ENCODE measurements around the gene UBASH3A. TPM values are rescaled to one million over a fixed set of nuclear protein-coding genes. Genes with fewer than 3 reads are reported as not detected.

Gene UBASH3A
- polyA plus RNA-seq, 6 donors from 2014 or later = 0.16 to 0.32 TPM; not detected in 4

DNA sequence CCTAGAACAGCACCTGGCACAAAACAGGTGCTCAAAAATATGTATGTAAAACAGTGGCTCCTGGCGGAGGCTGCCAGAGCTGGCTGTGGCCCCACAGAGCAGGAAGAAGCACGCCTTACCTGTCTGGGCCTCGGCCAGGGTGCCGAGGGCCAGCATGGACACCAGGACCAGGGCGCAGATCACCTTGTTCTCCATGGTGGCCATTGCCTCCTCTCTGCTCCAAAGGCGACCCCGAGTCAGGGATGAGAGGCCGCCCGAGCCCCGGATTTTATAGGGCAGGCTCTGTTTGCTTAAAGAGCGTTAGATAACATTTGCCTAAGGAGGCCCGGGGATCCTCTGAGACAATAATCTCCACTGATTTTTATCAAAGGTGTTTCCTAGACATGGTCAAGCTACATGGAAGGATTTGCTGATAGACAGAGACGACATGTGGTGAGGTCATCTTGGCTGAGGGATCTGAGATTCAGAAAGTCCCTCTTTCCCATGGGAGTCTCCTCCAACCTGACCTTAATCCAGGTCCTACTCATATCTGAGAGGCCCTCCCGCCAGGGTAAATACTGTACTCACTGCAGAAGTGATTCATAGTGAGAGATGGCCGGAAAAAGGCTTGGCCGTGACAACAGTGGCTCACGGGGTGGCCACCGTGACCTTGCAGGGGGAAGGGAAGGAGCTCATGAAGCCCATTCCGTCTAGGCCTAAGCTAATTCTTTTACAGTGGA is 37.3 kb upstream of the UBASH3A start, which contains the start of gene TFF1:
Gene TFF1 (minus strand): TSS at position 244 of the 719 bp plus-strand sequence. CDS start 40 bp downstream, at position 204.
- no peaks in the 10 kb centered on the region for H3K4me1 Mint-ChIP-seq
- ATAC-seq (ENCODE audit: low read depth in 2 of 2) (no peak), DNase-seq (no peak)
- H3K4me3 Mint-ChIP-seq = peak within 1 kb of the TSS in 1 of 8 donors; percentile 65
- no peak within 1 kb of the TSS for H3K27ac Mint-ChIP-seq
- no peaks in the 10 kb centered on the region for H3K9me3 Mint-ChIP-seq
- no peaks in the 10 kb centered on the region for H3K36me3 Mint-ChIP-seq
- peaks cover 21 to 39% (median 39%) of the 10 kb centered on the region in 3 donors for H3K27me3 Mint-ChIP-seq

GRCh38 chr21:42367367-42368165 is 36.1 kb upstream of the UBASH3A start:
- H3K36me3 Mint-ChIP-seq = no peaks in the 10 kb centered on the region
- ATAC-seq (ENCODE audit: low read depth in 2 of 2) (no peak), DNase-seq (no peak)
- H3K27ac Mint-ChIP-seq = no peak overlapping the region
- no peaks in the 10 kb centered on the region for H3K9me3 Mint-ChIP-seq
- H3K4me1 Mint-ChIP-seq = no peaks in the 10 kb centered on the region
- peaks cover 21 to 37% (median 35%) of the 10 kb centered on the region in 3 donors for H3K27me3 Mint-ChIP-seq
- peak overlapping the region in 1 of 8 donors; percentile 65 for H3K4me3 Mint-ChIP-seq

DNA sequence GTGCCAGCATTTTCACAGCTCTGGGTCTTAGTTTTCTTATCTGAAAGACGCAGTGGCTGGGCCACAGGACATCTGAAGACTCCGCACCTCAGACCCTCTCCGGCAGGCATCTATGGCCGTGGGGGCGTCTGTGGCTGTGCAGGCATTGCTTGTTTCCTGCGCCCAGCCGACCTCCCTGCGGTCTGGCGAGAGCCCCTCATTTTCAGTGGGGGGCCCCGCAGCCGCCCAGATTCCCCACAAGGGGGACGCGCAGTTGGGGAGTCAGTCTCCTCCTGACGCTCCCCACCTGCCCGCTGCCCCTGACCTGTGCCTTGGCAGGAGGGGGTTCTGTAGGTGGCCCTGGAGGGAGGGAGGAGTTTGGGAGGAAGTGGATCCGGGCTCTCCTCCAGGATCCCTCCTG is 33.9 kb upstream of the UBASH3A start:
- Mint-ChIP-seq H3K27me3 (peaks cover 10 to 34% (median 24%) of the 10 kb centered on the region in 3 donors), H3K4me1 (no peaks in the 10 kb centered on the region), H3K36me3 (no peaks in the 10 kb centered on the region), H3K4me3 (no peak overlapping the region), H3K9me3 (no peaks in the 10 kb centered on the region), H3K27ac (no peak overlapping the region)
- no peak for DNase-seq
- no peak for ATAC-seq (ENCODE audit: low read depth in 2 of 2)

DNA sequence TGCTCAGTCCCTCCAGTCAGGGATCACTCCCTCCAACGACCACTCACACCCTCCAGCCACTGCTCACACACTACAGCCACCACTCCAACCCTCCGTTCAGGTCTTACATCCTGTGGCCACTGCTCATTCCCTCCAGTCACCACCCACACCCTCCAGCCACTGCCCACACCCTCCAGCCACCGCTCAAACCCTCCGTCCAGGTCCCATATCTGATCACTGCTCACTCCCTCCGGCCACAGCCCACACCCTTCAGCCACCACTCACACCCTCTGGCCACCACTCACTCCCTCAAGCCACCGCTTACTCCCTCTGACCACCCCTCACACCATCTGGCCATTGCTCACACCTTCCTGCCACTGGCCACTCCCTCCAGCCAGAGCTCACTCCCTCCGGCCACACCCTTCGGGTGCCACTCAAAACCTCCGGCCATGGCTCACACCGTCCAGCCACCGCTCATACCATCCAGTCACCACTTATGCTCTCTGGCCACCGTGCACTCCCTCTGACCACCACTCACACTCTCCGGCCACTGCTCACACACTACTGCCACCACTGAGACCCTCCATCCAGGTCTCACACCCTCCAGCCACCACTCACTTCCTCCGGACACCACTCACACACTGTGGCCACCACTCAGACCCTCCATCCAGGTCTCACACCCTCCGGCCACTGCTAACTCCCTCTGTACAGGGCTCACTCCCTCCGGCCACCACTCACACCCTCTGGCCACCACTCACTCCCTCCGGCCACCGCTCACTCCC is 32.6 kb upstream of the UBASH3A start:
- Mint-ChIP-seq H3K4me3 (no peak overlapping the region), H3K27ac (peak overlapping the region in 2 of 6 donors; percentile 58 to 61), H3K27me3 (peaks cover 10 to 42% (median 32%) of the 10 kb centered on the region in 3 donors), H3K4me1 (peaks cover 0 to 2% (median 0%) of the 10 kb centered on the region in 3 donors), H3K36me3 (no peaks in the 10 kb centered on the region), H3K9me3 (no peaks in the 10 kb centered on the region)
- DNase-seq = no peak
- no peak for ATAC-seq (ENCODE audit: low read depth in 2 of 2)

DNA sequence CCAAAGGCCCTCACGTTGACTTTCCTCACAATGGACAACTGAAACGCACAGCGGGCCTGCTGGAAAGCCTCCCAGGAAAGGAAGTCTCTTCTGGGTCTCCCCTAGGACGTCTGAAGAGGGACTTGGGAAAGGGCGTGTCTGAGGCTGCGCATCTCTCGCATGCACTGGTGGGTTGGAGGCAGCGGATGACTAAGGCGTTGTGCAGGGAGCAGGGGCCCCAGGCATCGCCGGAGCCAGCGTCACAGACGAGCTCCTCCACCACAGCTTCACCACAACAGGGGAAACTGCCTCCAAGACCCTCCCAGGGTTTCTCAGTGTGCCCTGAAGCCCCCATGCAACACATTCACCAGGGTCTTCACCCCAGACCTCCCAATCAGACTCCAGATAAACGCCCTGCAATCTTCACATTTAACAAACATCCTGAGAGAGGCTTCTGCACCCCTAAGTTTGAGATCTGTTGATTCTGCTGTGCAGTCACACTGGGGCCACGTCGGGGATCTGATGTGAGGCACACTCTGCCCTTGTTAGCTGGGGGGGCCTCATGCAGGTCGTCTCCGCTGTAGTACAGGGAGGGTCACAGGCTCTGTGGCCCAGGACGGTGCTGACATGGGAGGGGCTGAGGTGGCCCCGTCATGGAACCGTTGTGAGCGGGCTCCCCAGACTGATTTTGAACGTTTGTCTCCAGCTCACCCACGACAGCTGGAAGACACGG is 30.4 kb upstream of the UBASH3A start:
- Mint-ChIP-seq H3K9me3 (no peaks in the 10 kb centered on the region), H3K36me3 (no peaks in the 10 kb centered on the region), H3K27ac (peak overlapping the region in 1 of 6 donors; percentile 72), H3K4me3 (no peak overlapping the region), H3K27me3 (peaks cover 10 to 61% (median 51%) of the 10 kb centered on the region in 3 donors), H3K4me1 (peaks cover 0 to 2% (median 0%) of the 10 kb centered on the region in 3 donors)
- no peak for ATAC-seq (ENCODE audit: low read depth in 2 of 2)
- DNase-seq = no peak

- no peak for ATAC-seq (ENCODE audit: low read depth in 2 of 2)
- H3K27me3 Mint-ChIP-seq = peaks cover 9 to 61% (median 51%) of the 10 kb centered on the region in 3 donors
- H3K27ac Mint-ChIP-seq = no peak overlapping the region
- peaks cover 0 to 2% (median 0%) of the 10 kb centered on the region in 3 donors for H3K4me1 Mint-ChIP-seq
- H3K9me3 Mint-ChIP-seq = no peaks in the 10 kb centered on the region
- H3K36me3 Mint-ChIP-seq = no peaks in the 10 kb centered on the region
- DNase-seq = no peak
- no peak overlapping the region for H3K4me3 Mint-ChIP-seq
These were observed 29.7 kb upstream of the UBASH3A start for GRCh38 chr21:42373908-42374455.

DNA sequence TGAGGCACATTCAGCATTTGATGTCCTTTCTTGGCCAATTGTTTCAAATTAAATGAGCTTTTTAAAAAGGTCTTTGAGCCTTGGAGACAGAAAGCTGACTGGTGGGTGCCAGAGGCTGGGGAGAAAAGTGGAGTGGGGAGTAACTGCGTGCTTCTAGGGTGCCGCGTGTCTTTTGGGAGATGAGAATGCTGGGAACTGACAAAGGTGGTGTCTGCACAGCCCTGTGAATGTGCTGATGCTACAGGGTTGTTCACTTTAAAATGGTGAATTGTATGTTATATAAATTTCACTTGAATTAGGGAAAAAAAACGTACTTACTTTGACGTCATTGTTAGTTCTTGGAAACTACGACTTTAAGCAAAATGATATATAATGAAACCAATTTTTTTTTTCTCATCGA is 29.2 kb upstream of the UBASH3A start:
- no peaks in the 10 kb centered on the region for H3K9me3 Mint-ChIP-seq
- H3K27me3 Mint-ChIP-seq = peaks cover 7 to 61% (median 51%) of the 10 kb centered on the region in 3 donors
- H3K27ac Mint-ChIP-seq = no peak overlapping the region
- no peaks in the 10 kb centered on the region for H3K36me3 Mint-ChIP-seq
- no peak overlapping the region for H3K4me3 Mint-ChIP-seq
- ATAC-seq (ENCODE audit: low read depth in 2 of 2) (no peak), DNase-seq (no peak)
- H3K4me1 Mint-ChIP-seq = peaks cover 0 to 6% (median 1%) of the 10 kb centered on the region in 3 donors

GRCh38 chr21:42374864-42375499 is 28.7 kb upstream of the UBASH3A start:
- H3K9me3 Mint-ChIP-seq = no peaks in the 10 kb centered on the region
- no peak overlapping the region for H3K4me3 Mint-ChIP-seq
- ATAC-seq (ENCODE audit: low read depth in 2 of 2) (no peak), DNase-seq (no peak)
- H3K4me1 Mint-ChIP-seq = peaks cover 0 to 11% (median 4%) of the 10 kb centered on the region in 3 donors
- H3K27me3 Mint-ChIP-seq = peaks cover 7 to 60% (median 51%) of the 10 kb centered on the region in 3 donors
- H3K27ac Mint-ChIP-seq = no peak overlapping the region
- H3K36me3 Mint-ChIP-seq = no peaks in the 10 kb centered on the region

- DNase-seq (no peak), ATAC-seq (ENCODE audit: low read depth in 2 of 2) (no peak)
- peaks cover 0 to 5% (median 0%) of the 10 kb centered on the region in 7 donors for H3K9me3 Mint-ChIP-seq
- no peak overlapping the region for H3K4me3 Mint-ChIP-seq
- no peak overlapping the region for H3K27ac Mint-ChIP-seq
- H3K4me1 Mint-ChIP-seq = peaks cover 0 to 12% (median 4%) of the 10 kb centered on the region in 3 donors
- no peaks in the 10 kb centered on the region for H3K36me3 Mint-ChIP-seq
- H3K27me3 Mint-ChIP-seq = peaks cover 7 to 55% (median 49%) of the 10 kb centered on the region in 3 donors
These were observed 28.2 kb upstream of the UBASH3A start for GRCh38 chr21:42375506-42375905.

- ATAC-seq (ENCODE audit: low read depth in 2 of 2) = no peak
- peaks cover 0 to 9% (median under 1%) of the 10 kb centered on the region in 7 donors for H3K9me3 Mint-ChIP-seq
- H3K27me3 Mint-ChIP-seq = peaks cover 3 to 50% (median 45%) of the 10 kb centered on the region in 3 donors
- DNase-seq = no peak
- H3K36me3 Mint-ChIP-seq = no peaks in the 10 kb centered on the region
- H3K27ac Mint-ChIP-seq = no peak overlapping the region
- H3K4me1 Mint-ChIP-seq = peaks cover 0 to 12% (median 4%) of the 10 kb centered on the region in 3 donors
- H3K4me3 Mint-ChIP-seq = peak overlapping the region in 1 of 8 donors; percentile 42
These were observed 27.8 kb upstream of the UBASH3A start for GRCh38 chr21:42375966-42376337.

GRCh38 chr21:42376338-42376982 is 27.2 kb upstream of the UBASH3A start:
- H3K27me3 Mint-ChIP-seq = peaks cover 0 to 45% (median 40%) of the 10 kb centered on the region in 3 donors

More at GRCh38 chr21:42376338-42376982, 27.2 kb upstream of the UBASH3A start:
- H3K4me1 Mint-ChIP-seq = peaks cover 0 to 12% (median 4%) of the 10 kb centered on the region in 3 donors
- peaks cover 1 to 2% of the 10 kb centered on the region in 2 donors for H3K36me3 Mint-ChIP-seq
- H3K27ac Mint-ChIP-seq = no peak overlapping the region
- H3K4me3 Mint-ChIP-seq = no peak overlapping the region
- DNase-seq = no peak
- ATAC-seq (ENCODE audit: low read depth in 2 of 2) = no peak
- peaks cover 0 to 14% (median 3%) of the 10 kb centered on the region in 7 donors for H3K9me3 Mint-ChIP-seq

Data from naive B cell (primary cell).